ENCODE data around the gene KIAA0513.

Gene KIAA0513

DNA sequence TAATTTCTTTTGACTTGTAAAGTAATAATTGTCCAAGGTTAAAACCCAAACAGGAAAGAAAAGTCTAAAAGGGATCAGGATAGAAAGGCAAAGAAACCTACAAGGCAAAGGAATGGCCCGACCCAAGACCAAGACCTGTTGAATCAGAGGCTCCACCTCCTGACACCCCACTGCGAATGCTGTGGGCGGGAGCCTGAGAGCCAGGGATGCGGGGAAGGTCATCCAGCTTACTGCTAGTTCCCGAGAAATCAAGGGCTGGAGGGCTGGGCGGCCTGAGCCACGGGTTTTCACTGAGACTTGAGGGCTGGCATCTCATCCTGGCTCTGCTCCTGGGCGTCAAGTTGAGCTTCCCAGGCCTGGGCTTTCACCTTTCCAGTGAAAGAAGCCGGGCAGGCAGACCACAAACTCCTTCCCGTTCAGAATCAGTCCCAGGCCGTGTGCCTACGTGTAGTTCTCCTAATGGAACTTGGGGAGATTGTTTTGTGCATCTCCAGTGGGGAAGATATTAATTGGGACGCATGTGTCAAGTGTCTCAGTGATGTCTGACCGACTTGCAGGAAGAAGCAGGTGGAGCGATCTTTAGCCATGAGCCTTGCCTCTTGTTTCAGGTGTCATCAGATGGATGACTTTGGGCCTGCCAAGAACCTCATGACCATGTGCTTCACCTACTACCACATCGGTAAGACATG is 47.8 kb downstream of the KIAA0513 start:
- DNase-seq: no peak

DNA sequence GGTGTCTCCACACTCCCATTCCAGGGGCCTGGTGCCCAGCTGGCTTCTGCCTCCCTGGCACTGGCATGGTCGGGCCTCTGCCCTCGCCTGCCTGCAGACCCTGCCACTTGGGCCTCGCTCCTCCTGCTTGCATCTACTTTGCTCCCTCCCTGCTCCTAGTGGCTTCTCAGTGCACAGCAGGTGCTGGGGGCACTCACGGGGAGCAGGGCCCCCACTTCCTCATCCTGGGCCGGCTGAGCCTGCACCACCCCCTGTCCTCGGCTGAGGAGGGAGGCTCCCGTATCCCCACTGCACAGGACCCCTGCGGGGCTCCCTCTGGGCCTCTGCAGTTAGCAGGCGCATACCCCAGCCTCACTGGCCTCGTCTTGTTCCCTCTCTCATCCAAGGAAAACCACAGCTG is 49.4 kb downstream of the KIAA0513 start:
- DNase-seq: no peak

DNA sequence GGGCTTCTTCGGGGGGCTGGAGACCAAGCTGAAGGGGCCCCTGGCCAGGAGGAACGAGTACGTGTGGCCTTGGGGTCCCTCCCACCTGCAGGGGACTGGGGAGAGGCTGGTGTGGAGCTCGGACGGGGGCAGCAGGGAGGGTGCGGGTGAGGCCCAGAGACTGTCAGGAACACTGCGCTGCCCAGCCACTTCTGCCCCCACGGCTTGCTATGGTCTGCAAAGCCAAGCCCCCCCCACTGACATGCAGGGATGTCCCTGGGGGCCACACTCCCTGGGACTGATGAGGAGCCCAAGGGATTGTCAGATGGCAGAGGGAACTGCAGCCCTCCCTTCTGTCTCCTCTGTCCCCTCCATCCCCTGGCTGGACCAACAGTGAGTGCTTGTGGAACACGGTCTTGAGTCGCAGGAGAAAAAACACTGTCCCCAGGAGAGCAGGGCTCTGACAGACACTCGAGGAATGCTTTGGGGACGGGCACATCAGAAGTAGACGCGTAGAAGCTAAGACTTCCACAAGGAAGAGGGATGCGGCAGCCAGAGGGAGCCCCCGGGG is 50.1 kb downstream of the KIAA0513 start:
- DNase-seq: no peak

DNA sequence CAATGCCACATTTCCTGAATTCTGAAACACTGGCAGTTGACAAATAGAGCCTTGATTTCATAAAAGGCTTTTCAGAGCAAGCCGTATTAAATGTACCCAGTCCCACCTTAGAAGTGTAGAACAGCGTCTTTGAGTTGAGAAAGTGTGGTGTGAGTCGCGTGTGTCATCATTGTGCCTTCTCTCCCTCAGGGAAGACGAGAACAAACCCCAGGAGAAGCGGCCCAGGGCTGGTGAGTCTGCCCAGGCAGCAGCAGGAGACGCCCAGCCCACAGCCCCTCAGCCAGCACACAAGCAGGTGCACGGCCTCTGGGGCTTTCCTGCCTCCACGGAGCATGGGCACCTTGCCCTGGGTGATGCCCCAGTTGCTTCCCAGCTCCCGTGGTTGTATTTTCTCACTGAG is 50.6 kb downstream of the KIAA0513 start:
- no peak for DNase-seq

DNA sequence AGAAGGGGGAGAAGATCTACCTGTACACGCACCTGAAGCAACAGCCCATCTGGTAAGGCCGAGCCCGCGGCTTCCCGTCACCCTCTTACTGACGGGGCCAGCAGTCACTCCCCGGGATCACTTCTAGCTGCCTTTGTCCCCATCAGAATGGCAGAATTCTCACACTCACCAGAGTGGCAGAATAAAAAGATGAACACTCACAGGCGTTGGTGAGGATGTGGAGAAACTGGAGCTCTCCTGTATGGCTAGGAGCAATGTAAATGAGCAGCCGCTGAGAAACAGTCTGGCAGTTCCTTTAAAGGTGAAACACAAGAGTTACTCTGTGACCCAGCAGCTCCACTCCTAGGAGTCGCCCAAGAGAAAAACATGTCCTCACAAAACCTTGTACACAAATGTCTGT is 51.4 kb downstream of the KIAA0513 start:
- no peak for DNase-seq

DNA sequence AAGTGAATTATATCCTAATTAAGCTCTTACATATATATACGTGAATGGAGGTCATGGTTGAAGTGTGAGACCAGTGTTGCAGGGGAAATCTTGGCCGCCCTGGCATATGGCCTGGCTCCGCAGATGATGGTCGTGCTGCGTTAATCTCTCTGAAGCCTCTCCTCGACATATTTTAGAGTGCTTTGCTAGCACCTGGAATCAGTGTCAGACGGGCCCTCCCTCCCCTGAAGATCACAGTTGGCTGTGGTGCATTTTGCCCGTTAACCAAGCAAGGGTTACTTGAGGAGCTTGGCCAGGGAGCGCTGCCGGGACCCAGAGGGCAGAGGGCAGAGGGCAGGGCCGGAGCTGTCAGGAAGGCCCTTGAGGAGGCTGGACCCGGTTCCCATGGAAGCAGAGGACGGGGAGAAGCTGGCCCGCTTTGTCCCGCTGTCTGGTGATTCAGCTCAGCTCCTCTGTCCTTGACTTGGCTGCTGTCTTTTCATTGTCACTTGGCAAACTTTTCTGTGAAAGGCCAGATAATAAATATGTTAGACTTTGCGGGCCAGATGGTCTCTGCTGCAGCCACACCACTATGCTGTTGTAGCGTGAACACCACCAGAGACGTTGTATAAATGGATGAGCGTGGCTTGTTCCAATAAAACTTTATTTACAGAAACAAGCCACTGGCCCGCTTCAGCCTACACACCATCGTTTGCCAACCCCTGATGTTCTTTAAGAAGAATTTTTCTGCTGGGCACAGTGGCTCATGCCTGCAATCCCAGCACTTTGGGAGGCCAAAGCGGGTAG is 52.4 kb downstream of the KIAA0513 start:
- DNase-seq: no peak

DNA sequence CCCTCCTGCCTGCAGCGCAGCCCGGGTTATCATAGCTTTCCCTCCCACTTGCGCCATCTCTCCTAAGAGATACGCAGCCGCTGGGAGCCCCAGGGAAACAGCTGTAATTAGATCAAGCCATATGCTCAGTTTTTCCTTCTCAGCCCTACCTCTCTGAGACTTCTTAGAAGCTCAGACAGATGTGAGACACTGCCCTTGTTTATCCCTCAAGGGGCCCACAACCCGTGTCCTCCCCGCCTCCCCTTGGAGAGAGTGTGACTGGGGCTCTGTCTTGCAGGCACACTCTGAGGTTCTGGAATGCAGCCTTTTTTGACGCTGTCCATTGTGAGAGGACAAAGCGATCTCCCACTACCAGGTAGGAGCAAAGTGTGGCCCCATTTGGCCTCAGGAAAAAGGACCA is 53.4 kb downstream of the KIAA0513 start:
- no peak for DNase-seq

DNA sequence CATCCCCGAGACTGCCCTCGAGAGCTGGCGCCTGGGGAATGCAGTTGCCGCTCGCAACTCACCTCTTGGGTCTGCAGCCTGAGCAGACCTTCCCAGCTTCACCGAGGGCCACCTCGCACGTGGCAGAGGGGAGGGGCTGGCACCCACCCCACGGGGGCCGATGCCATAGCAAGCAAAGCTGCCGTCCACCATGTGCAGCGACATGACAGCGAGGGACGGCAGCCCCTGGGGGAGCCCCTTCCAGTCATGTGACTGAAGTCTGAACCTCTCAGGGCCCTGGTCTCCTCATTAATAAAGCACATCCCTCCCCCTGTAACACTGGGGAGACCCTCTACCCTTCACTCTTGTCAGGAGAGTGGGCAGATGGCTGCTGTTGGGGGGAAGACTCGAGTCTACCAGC is 54.2 kb downstream of the KIAA0513 start:
- DNase-seq: no peak

DNA sequence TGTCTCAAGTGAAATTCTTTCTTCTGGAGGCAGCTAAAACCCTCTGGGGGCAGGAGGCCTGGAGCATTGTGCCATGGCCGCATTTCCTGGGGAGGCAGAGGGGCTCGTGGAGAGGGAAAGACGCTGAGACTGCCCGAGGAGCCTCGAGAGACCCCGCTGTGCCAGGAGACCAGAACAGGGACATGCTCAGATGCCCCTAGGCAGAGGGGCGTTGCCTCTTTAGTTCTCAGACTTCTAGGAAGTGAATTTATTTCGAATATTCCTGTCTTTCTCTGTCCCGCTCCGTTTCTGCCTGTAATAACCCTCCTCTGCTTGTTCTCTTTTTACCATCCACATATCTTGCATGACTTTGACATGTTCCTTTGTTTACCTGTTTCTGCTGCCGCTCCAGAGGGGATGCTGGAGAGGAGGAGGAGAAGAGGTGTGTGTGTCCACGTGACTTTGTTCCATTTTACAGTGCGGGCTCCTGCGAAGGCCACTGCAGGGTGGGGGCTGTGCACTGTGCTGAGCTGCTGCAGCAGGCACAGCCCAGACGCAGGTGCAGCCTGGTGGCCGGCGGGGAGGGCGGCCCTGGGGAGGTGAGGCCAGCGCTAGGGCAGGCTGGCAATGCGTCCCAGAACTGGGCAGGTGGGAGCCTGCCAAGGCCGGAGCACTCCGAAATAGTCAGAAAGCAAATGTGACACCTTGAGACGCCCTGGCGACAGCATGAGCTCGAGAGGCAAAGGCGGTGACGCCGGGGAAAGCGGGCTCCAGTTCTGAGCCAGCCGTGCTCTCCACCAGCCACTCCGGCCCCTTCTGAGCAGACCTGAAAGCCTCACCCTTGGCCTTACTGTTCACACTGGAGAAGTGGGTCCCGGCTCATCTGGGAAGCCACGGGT is 54.8 kb downstream of the KIAA0513 start:
- DNase-seq: no peak

DNA sequence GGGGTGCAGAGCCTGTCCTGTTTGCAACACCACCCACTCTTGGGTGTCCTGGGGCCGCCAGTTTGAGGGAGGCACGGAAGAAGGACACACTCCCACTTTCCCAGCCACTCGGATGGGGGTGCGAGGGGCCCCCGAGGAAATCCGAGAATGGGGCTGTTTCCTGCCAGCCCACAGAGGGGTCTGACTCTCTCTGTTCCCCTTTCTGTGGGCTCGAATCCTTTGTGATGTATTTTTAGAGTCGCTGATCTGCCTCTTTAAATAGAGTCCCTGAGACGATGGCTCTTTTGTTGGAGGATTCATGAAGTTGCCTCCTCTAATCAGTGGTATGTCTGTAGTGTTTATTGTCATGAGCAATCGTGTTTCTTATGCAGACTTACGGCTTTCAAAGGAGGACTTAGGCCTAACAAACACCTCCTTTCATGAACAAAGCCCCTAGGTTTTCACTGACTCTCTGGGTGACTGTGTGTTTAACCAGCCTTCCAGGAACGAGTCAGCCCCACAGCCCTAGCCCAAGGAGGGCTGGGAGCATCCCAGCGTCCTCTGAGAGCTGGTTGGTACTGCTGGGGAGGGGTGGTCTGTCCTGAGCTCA is 55.5 kb downstream of the KIAA0513 start:
- no peak for DNase-seq

DNA sequence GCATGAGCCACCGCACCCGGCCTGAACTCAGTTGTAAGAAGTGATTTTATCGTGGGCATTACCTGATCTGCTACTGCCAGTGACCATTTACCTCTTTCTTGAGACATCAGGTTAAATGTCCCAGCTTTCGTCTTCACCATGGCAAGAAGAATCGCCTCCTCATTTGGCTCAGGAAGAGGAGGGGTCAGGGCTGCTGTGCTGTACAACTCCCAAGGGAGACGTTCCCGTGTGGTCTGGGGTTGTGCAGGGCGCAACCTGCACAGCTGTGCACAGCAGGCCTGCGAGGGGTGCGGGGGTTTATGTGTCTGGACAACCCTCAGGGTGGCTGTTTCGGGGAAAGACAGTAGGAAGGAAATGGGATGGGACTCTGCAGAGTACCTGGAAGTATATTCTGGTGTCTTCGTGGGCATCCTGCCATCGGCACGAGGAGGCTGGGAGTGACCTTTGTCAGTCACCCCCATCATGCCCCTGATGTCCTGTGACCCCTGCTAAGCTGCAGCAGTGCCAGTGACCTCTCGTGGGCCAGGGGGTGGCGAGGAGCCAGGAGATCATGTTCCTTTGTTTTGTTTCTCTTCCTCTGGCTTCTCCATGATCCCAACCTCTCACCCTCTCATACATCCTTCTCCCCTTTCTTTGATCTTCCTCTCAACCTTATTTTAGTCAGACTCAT is 57.4 kb downstream of the KIAA0513 start:
- no peak for DNase-seq

DNA sequence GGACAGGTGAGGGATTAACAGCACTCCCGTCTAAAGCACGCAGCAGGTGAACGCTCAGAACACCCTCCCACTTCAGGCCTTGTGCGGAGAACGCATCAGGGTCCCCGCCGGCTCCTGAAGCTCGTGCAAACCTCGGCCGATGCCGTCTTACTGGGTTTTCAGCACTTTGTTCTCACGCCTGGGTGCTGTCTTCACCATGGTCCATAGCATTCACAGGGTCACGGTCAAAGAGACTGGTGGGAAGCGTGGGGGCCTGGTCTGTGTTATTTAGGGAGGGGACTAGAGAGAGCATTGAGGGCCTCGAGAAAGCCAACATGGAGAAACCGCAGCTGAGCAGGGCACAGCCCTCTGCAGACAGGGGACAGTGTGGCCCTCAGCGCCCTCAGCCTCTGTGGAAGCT is 58.1 kb downstream of the KIAA0513 start:
- DNase-seq: no peak

DNA sequence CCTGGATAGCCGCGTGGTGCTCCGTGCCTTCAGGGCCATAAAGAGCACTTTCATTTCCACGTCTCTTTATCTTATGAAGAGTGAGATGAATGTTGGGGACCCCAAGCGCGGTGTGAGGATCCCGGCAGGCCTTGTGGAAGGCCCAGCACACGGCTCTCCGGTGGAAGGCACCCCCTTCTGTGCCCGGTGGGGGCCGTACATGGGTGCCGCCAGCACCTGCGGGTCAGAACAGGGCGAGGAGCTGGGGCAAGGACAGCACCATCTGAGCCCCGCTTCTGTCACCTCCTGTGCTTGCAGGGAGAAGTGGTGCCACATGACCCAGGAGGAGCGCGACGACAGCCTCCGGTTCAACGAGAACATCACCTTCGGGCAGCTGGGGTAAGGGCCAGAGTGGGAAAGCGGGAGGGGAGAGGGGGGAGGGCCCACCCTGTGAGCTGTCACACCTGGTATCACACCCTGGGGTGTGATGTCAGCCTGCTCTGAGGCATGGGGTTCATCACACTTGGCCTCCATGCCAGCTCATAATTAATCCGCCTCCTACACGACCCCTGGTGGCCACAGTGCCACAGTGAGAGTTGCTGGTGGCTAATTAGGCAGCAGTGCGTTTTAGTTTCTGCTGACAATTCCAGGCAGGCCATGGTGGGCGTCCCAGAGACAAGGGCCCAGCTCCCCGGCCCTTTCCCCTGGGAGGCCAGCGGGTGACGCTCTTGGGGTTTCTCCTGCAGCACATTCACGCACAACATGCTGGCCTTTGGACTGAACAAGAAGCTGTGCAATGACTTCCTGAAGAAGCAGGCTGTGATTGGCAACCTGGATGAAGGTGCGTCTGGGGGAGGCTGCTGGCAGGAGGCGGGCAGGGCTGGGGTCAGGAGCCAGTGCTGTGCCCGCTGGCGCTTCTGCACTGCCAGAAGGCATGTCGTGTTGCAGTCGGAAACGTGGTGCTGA is 59.0 kb downstream of the KIAA0513 start:
- no peak for DNase-seq

DNA sequence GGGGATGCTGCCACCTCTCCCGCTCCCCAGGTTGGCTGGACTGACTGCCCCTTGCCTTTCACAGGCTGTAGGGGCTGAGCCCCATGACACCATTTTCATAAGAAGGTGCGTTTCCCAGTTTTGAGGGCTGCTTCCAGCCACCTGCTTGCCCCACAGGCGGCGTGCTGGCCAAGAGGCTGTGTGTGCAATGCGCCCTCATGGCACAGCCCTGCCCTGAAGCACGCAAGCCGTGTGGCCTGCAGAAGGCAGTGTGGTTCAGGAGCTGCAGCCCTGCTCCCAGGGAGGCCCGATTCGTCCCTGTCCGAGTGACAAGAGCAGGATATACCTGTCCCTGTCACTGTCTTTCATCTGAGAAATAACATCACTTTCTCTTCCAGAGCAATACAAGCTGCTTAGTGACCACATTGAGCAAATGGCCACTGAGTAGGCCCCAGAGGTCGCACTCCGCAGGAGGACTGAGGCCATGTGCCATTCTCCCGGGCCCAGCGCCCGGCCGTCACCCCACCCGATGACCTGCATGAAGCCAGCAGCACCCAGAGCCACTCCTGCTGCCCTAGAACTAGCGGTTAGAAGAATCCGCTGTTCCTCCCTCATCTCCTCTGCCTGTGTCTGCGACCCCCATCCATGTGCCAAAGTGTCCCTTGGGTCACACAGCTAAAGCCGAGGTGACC is 60.4 kb downstream of the KIAA0513 start:
- no peak for DNase-seq

DNA sequence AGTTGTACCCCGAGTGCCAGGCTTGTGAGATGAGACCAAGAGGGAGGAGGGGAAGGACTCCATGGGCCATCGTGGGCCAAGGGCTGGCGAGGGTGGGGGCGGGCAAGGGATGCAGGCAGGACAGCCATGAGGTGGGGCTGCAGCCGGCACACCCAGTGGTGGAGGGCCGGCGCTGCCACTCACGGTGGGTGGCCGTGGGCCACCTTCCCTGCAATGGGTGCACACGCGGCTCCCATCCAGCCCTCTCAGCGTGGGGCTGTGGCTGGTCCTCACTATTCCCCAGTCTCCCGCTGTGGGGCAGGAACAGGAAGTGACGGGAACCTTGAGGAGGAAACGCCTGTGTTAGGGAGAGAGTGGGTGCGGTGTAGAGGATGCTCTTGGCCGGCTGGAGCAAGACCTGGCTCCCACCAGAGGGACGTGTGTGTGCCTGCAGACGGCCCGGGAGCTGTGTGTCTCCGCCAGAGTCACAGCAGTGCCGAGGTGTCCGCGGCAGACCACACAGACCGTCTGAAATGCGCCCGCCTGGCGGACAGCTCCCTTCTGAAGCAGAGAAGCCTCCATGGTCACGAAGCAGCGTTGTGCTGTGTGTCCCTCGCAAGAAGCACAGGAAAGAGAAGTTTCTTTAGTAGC is 61.1 kb downstream of the KIAA0513 start:
- no peak for DNase-seq

DNA sequence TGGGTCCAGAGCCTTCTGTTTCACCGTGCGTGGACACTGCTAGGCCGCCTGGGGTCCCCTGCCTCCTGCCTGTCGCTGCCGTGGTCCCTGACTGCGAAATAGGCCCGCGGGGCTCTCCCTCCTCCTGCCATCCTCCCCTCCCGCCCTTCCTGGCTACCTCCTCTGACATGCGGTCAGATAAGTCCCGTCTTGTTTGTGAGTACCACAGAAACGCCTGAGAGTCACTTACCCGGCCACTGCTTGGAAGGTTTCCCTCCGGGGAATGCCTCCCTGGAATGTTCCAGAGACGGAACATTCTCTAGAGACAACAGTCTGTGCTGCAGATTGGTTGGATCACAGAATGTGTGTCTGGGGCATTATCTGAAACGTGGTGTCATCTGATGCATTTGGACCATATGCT is 61.9 kb downstream of the KIAA0513 start:
- DNase-seq: no peak

DNA sequence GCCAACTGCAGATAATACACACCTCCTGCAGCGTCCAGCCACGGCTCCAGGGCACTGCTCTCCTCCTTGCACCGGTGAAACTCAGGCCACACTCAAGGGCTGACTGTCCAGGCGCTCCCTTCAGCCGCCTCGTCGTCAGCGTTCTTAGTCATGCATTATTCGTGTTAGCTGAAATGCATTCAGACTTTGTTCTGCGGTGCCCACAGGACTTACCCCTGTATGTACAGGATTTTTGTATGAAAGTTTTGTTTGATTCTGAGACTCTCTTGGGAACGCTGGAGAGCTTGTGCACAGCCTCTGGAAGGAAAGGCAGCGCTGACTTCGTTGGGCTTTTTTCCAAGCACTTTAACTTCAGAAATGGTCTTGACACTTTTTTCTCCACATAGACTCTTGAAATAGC is 62.6 kb downstream of the KIAA0513 start:
- DNase-seq: no peak

DNA sequence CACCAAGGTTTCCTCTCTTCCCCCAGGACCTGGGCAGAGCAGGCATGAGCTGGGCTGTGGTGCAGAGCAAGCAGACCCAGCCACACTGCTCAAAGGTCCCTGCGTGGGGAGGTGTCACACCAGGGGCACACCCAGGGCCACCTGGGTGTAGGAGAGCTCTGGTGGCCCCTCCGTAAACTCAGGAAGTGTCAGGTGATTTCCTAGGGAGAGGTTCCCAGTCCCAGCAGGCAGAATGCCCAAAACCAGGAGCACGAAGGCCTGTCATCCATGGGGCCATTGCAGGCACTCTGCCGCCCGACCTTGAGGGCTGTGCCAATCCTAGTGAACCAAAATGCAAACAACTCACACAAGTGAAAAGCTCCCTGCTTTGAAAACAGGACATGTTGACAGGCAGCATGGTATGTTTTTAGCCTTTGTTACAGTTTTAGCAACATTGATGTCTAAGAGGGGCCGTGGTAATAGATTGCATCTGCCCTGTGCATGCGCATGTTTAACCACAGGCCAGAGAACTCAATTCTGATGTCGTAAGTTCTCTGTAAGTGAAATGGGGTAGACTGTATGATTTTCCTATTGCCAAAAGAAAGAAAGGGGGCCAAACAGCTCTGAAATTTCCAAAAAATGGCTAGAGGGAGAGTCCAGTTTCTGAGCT is 63.4 kb downstream of the KIAA0513 start:
- DNase-seq: no peak

DNA sequence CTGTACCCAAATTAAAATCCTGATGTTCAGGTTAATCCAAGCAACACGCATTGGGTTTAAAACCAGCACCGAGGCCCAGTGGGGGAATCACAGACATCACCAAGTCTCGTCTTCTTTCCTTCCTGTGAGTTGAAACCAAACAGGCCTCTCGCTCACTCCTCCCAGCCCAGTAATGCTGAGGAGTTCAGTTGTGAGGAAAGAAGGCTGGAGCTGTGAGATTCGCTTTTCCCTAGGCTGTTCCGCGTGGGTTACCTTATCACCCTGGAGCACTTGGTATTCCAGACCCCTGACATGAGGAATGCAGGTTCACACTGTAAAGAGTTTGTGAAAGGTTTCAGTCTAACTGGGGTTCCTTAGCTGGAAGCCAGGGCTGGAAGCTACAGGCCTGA is 63.9 kb downstream of the KIAA0513 start:
- DNase-seq: no peak

DNA sequence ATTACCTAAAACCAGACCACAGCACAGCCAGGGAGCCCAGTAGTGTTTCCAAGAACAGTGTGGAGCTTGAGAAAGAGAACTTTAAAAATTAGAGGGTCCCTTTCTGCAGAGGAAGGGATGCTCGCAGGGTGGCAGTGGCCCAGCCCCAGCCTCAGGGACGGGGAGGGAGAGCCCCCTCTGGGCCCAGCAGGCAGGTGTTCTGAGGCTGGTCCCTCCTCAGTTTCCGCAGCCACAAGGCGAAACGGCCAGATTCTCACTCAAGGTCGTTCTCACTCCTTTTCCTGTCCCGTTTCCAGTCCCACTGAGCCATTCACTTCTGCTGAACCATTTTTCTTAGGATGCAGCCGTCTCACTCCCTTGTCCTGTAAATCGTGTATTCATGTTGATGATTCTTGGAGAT is 64.7 kb downstream of the KIAA0513 start:
- DNase-seq: no peak
